A549 (cell line): ENCODE data around the gene PIGZ.

Source experiments
- EP300 ChIP-seq, 2 experiments: fragments of >200 bp; sonication (Bioruptor Twin); formaldehyde crosslinking; IDR thresholded peaks; 2 replicates in 1 of 2; 3 replicates in 1 of 2; pipeline ENCODE4 v1.6.1; 2016 to 2017
- KDM1A ChIP-seq: fragments of 200-600 bp; sonication (generic); IDR thresholded peaks from 2 replicates; pipeline ENCODE4 v1.6.1; 2016; ENCODE audit warnings: low read depth, mild to moderate bottlenecking
- PHF8 ChIP-seq: fragments of 200-600 bp; sonication (generic); IDR thresholded peaks from 2 replicates; pipeline ENCODE4 v1.6.1; 2016; ENCODE audit warnings: low read depth, mild to moderate bottlenecking, antibody characterized with exemption, moderate library complexity, borderline replicate concordance
- POLR2A ChIP-seq: IDR thresholded peaks from 2 replicates; pipeline ENCODE4 v1.6.1; 2012; ENCODE audit warnings: mild to moderate bottlenecking, low read length
- TF ChIP-seq, protein P1 (sequence below): fragments of >200 bp; sonication (Bioruptor Twin); formaldehyde crosslinking; IDR thresholded peaks from 3 replicates; pipeline ENCODE4 v1.5.1; 2016

- no peak for TF ChIP-seq EP300 (IDR thresholded peaks at IDR 0.05)
- TF ChIP-seq, protein P1, sequence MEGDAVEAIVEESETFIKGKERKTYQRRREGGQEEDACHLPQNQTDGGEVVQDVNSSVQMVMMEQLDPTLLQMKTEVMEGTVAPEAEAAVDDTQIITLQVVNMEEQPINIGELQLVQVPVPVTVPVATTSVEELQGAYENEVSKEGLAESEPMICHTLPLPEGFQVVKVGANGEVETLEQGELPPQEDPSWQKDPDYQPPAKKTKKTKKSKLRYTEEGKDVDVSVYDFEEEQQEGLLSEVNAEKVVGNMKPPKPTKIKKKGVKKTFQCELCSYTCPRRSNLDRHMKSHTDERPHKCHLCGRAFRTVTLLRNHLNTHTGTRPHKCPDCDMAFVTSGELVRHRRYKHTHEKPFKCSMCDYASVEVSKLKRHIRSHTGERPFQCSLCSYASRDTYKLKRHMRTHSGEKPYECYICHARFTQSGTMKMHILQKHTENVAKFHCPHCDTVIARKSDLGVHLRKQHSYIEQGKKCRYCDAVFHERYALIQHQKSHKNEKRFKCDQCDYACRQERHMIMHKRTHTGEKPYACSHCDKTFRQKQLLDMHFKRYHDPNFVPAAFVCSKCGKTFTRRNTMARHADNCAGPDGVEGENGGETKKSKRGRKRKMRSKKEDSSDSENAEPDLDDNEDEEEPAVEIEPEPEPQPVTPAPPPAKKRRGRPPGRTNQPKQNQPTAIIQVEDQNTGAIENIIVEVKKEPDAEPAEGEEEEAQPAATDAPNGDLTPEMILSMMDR = no peak
- TF ChIP-seq POLR2A = no peak
- no peak for TF ChIP-seq KDM1A
- no peak for TF ChIP-seq PHF8
These were observed 66.3 kb downstream of the PIGZ start for GRCh38 chr3:196902296-196902695.
